Uterus (tissue), 2 donors: Measurements from ENCODE around the gene MAGEA2.
"Not testable (repeated sequence)": the region's sequence is repeated elsewhere in the genome, so short reads cannot be mapped to it uniquely, and the experiment has no call there.

ENCODE experiments used
- CTCF ChIP-seq, 4 experiments: fragments of 200-600 bp in 2 of 4; fragments of 450-650 bp in 2 of 4; sonication (generic) in 2 of 4; IDR thresholded peaks; one replicate each; pipeline ENCODE4 v1.5.1; 2016 to 2019; ENCODE audit warnings: antibody characterized with exemption in 4 of 4, mild to moderate bottlenecking in 2 of 4, moderate library complexity in 1 of 4
- POLR2A ChIP-seq, 2 donors: fragments of 450-650 bp; IDR thresholded peaks; one replicate each; pipeline ENCODE4 v1.6.1; 2016; ENCODE audit warnings: antibody characterized with exemption in 2 of 2, mild to moderate bottlenecking in 1 of 2, moderate library complexity in 1 of 2

- not testable (repeated sequence) for TF ChIP-seq CTCF, POLR2A (IDR thresholded peaks at IDR 0.05)
Measured at GRCh38 chrX:152766562-152766961, 12.9 kb upstream of the MAGEA2 start.
